ENCODE results near the gene RNGTT.
"Not testable (repeated sequence)": the region's sequence is repeated elsewhere in the genome, so short reads cannot be mapped to it uniquely, and the experiment has no call there.

RNGTT gene

GRCh38 chr6:88869263-88870020 lies 94.0 kb downstream of the RNGTT start:
- H3K27ac ChIP-seq: peak overlapping the region; percentile 60
- DNase-seq (ENCODE audit: low read depth, low spot score): no peak

- peak; percentile 31 for DNase-seq (ENCODE audit: low read depth, low spot score)
- H3K27ac ChIP-seq: peak overlapping the region; percentile 60
Measured at GRCh38 chr6:88867841-88868731, 95.3 kb downstream of the RNGTT start.

- no peak overlapping the region for H3K27ac ChIP-seq
- DNase-seq (ENCODE audit: low read depth, low spot score): no peak
Measured at GRCh38 chr6:88866856-88867255, 96.6 kb downstream of the RNGTT start.

- no peak for DNase-seq (ENCODE audit: low read depth, low spot score)
- no peak overlapping the region for H3K27ac ChIP-seq
Measured at GRCh38 chr6:88865275-88865674, 98.1 kb downstream of the RNGTT start.

- H3K27ac ChIP-seq: no peak overlapping the region
Measured at GRCh38 chr6:88864359-88865054, 98.9 kb downstream of the RNGTT start.

GRCh38 chr6:88860310-88860709 lies 103.1 kb downstream of the RNGTT start:
- H3K27ac ChIP-seq: no peak overlapping the region
- DNase-seq (ENCODE audit: low read depth, low spot score): no peak

More at GRCh38 chr6:88864359-88865054, 98.9 kb downstream of the RNGTT start:
- no peak for DNase-seq (ENCODE audit: low read depth, low spot score)

GRCh38 chr6:88858455-88858854 lies 105.0 kb downstream of the RNGTT start:
- H3K27ac ChIP-seq: no peak overlapping the region
- no peak for DNase-seq (ENCODE audit: low read depth, low spot score)

GRCh38 chr6:88856566-88856965 lies 106.9 kb downstream of the RNGTT start:
- DNase-seq (ENCODE audit: low read depth, low spot score): no peak
- H3K27ac ChIP-seq: no peak overlapping the region

GRCh38 chr6:88855541-88856147 lies 107.8 kb downstream of the RNGTT start:
- DNase-seq (ENCODE audit: low read depth, low spot score): no peak
- H3K27ac ChIP-seq: no peak overlapping the region

- DNase-seq (ENCODE audit: low read depth, low spot score): no peak
- H3K27ac ChIP-seq: no peak overlapping the region
Measured at GRCh38 chr6:88852775-88853174, 110.6 kb downstream of the RNGTT start.

GRCh38 chr6:88852000-88852399 lies 111.4 kb downstream of the RNGTT start:
- no peak overlapping the region for H3K27ac ChIP-seq
- DNase-seq (ENCODE audit: low read depth, low spot score): no peak

- DNase-seq (ENCODE audit: low read depth, low spot score): no peak
- no peak overlapping the region for H3K27ac ChIP-seq
Measured at GRCh38 chr6:88848870-88849269, 114.5 kb downstream of the RNGTT start.

- no peak overlapping the region for H3K27ac ChIP-seq
- no peak for DNase-seq (ENCODE audit: low read depth, low spot score)
Measured at GRCh38 chr6:88843040-88843439, 120.4 kb downstream of the RNGTT start.

GRCh38 chr6:88842320-88842719 lies 121.1 kb downstream of the RNGTT start:
- H3K27ac ChIP-seq: no peak overlapping the region
- no peak for DNase-seq (ENCODE audit: low read depth, low spot score)

GRCh38 chr6:88840796-88841539 lies 122.5 kb downstream of the RNGTT start:
- no peak for DNase-seq (ENCODE audit: low read depth, low spot score)
- H3K27ac ChIP-seq: no peak overlapping the region

- no peak overlapping the region for H3K27ac ChIP-seq
- DNase-seq (ENCODE audit: low read depth, low spot score): no peak
Measured at GRCh38 chr6:88840289-88840688, 123.1 kb downstream of the RNGTT start.

GRCh38 chr6:88839280-88839679 lies 124.1 kb downstream of the RNGTT start:
- no peak for DNase-seq (ENCODE audit: low read depth, low spot score)
- no peak overlapping the region for H3K27ac ChIP-seq

GRCh38 chr6:88835210-88835609 lies 128.2 kb downstream of the RNGTT start:
- no peak for DNase-seq (ENCODE audit: low read depth, low spot score)

GRCh38 chr6:88833071-88833470 lies 130.3 kb downstream of the RNGTT start:
- DNase-seq (ENCODE audit: low read depth, low spot score); H3K27ac ChIP-seq: not testable (repeated sequence)

More at GRCh38 chr6:88835210-88835609, 128.2 kb downstream of the RNGTT start:
- no peak overlapping the region for H3K27ac ChIP-seq

GRCh38 chr6:88827599-88827998 lies 135.8 kb downstream of the RNGTT start:
- not testable (repeated sequence) for DNase-seq (ENCODE audit: low read depth, low spot score); H3K27ac ChIP-seq

Data from epithelial cell of prostate (primary cell).